BE2C (cell line): Measurements from ENCODE around the gene KCNJ18.

Experiments
- DNase-seq: peaks from one replicate; pipeline ENCODE4 v3.0.0-alpha.2; 2020
- H3K27me3 ChIP-seq: fragments of 250-450 bp; sonication (Bioruptor Pico); 2 replicates; pipeline ENCODE4 v1.5.1; 2020; ENCODE audit warnings: mild to moderate bottlenecking
- H3K36me3 ChIP-seq: fragments of 250-450 bp; sonication (Bioruptor Pico); 2 replicates; pipeline ENCODE4 v1.5.1; 2020; ENCODE audit warnings: mild to moderate bottlenecking
- H3K4me1 ChIP-seq: fragments of 250-450 bp; sonication (Bioruptor Pico); 2 replicates; pipeline ENCODE4 v1.5.1; 2020
- H3K4me3 ChIP-seq: 2 replicates; pipeline ENCODE4 v1.5.1; 2011; ENCODE audit warnings: low read depth, low read length
- H3K9me3 ChIP-seq: fragments of 250-450 bp; sonication (Bioruptor Pico); 2 replicates; pipeline ENCODE4 v1.5.1; 2020
- TF ChIP-seq, protein P1 (sequence below): IDR thresholded peaks from 2 replicates; pipeline ENCODE4 v1.5.1; 2012; ENCODE audit warnings: mild to moderate bottlenecking, low read depth, low read length

The KCNJ18 gene

DNA sequence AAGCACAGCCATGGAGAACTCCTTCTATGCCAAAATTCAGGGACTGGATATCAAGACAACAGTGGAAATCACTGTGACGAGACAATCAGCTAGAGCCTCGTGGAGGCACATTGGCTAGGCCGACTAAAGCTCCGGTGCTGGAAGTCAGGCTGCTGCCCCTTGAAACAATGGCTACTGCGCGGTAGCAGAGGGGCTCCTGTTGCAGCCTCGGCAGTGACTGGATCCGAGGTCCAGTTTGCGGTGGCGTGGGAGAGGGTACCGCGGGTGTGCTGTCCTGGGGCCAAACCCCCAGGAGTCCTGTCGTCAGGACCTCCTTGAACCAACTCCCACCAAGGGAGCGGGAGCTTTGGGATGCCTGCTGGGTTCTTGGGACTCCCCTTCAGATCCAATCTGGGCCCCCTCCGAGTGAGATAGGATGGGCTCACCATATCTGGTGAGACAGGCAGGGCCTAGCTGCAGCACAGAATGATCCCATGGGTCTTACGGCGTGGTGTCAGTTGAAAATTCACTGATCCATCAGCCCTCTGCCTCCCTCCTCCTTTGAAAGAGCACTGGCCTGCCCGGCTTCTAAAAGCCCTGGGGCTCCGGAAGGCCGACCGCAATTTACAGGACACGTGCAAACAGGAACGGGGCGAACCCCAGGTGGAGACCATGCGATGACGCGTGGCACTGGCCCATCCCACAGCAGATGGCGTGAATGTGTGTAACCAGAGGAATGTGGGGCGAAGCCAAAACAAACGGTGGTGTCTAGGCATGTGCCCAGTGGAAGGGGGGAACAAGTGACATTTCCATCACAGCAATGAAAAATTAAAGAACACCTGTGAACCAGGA is 15.8 kb upstream of the KCNJ18 start:
- no peaks in the 10 kb centered on the region for H3K9me3 ChIP-seq
- TF ChIP-seq, protein P1, sequence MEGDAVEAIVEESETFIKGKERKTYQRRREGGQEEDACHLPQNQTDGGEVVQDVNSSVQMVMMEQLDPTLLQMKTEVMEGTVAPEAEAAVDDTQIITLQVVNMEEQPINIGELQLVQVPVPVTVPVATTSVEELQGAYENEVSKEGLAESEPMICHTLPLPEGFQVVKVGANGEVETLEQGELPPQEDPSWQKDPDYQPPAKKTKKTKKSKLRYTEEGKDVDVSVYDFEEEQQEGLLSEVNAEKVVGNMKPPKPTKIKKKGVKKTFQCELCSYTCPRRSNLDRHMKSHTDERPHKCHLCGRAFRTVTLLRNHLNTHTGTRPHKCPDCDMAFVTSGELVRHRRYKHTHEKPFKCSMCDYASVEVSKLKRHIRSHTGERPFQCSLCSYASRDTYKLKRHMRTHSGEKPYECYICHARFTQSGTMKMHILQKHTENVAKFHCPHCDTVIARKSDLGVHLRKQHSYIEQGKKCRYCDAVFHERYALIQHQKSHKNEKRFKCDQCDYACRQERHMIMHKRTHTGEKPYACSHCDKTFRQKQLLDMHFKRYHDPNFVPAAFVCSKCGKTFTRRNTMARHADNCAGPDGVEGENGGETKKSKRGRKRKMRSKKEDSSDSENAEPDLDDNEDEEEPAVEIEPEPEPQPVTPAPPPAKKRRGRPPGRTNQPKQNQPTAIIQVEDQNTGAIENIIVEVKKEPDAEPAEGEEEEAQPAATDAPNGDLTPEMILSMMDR = no peak
- no peaks in the 10 kb centered on the region for H3K4me1 ChIP-seq
- no peaks in the 10 kb centered on the region for H3K36me3 ChIP-seq
- H3K27me3 ChIP-seq = no peaks in the 10 kb centered on the region
- DNase-seq = no peak
- H3K4me3 ChIP-seq = no peak overlapping the region

DNA sequence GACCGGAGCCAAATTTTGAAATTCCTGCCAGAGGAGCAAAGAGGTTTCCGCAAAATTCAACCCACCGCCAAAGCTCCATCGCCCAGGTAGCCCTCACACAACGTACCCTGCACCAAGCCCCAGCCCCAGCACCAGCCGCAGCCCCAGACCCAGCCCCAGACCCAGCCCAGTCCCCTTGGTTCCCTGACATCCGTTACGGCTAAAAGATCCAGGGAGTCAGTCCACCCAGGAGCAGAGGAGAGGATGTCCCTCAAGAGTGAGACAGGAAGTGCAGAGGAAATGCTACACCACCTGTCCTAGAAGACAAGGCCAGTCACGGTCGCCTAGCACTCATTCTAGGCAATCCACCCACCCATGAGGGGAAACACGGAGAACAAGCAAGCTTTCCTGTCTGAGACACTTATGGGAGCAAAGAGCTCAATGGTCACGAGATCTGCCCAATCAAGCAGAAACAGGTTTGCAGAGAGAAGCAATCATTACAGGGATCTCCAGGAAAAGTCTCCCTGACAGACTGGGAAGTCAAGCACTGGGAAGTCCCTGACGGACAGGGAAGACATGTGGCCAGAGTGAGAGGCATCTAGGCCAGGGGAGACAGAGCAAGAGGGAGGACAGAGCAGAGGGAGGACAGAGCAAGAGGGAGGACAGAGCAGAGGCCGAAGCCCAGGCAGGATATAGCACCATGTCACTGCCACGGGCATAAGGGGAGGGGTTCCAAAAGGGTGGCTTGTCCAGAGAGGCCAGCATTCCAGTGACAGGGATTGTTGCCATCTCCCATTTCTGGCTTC is 15.0 kb upstream of the KCNJ18 start:
- no peak for DNase-seq
- Histone ChIP-seq H3K9me3 (no peaks in the 10 kb centered on the region), H3K4me1 (no peaks in the 10 kb centered on the region), H3K36me3 (no peaks in the 10 kb centered on the region), H3K4me3 (no peak overlapping the region), H3K27me3 (no peaks in the 10 kb centered on the region)
- TF ChIP-seq, protein P1 = no peak

DNA sequence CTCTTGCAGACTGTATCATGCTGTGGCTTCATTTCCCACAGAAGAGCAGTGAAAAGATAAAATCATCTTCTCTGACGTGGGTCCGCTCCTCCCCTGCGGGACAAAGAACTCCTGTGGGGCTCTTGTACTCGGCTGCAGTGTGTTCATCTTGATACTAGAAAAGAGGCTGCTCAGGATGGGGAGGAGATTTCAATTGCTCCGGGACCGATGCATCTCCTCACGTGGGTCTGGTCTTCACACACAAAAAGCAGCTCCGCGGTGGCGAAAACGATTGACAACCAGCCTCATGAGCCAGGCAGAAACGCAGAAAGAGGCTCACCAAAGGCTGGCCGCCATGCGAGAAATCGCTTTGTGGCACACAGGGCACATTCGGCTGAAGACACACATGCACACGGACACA is 14.4 kb upstream of the KCNJ18 start:
- no peak for DNase-seq
- Histone ChIP-seq H3K4me1 (no peaks in the 10 kb centered on the region), H3K9me3 (no peaks in the 10 kb centered on the region), H3K4me3 (no peak overlapping the region), H3K36me3 (no peaks in the 10 kb centered on the region), H3K27me3 (no peaks in the 10 kb centered on the region)
- TF ChIP-seq, protein P1 = no peak

DNA sequence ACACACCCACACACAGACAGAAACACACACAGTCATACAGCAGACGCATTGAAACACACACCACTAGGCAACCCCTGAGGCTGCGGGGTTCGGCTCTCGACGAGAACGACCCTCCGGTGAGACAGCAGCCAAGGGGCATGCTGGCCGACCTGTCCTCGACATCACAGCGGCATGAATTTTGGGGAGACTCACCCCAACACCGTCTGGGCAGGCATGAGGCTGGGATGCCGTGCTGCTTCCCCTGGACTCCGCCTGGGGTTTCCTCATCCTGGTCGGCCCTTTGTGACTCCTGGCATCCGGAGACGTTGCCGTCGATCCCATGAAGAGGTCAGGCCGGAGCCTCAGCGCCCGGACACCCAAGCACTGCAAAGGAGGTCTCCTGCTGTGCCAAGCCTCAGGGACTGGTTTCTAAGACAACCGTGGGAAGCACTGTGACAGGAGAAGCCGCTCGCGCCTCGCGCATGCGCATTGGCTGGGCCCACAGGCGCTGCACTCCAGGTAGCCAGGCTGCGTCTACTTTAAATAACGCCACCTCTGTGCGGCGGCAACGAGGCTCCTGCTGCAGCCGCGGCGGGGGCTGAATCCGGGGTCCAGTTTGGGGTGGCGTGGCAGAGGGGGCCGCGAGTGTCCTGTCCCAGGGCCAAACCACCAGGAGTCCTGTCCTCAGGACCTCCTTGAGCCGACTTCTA is 13.8 kb upstream of the KCNJ18 start:
- Histone ChIP-seq H3K9me3 (no peaks in the 10 kb centered on the region), H3K36me3 (no peaks in the 10 kb centered on the region), H3K4me1 (no peaks in the 10 kb centered on the region), H3K27me3 (no peaks in the 10 kb centered on the region), H3K4me3 (no peak overlapping the region)
- TF ChIP-seq, protein P1 = no peak
- no peak for DNase-seq

GRCh38 chr17:21679256-21680146 is 12.8 kb upstream of the KCNJ18 start:
- Histone ChIP-seq H3K4me1 (no peaks in the 10 kb centered on the region), H3K27me3 (no peaks in the 10 kb centered on the region), H3K9me3 (no peaks in the 10 kb centered on the region), H3K36me3 (no peaks in the 10 kb centered on the region), H3K4me3 (no peak overlapping the region)
- TF ChIP-seq, protein P1 = no peak
- DNase-seq = no peak
